GM21390 (cell line): ENCODE results near the gene UMPS.

ENCODE experiments used
- ATAC-seq: cut with Tn5 transposase; IDR thresholded peaks from one replicate; pipeline ENCODE4 v1.9.1; 2021; ENCODE audit not compliant: unreplicated experiment

The UMPS gene

GRCh38 chr3:124730129-124730940 is at the start of gene UMPS:
TSS of gene UMPS (plus strand) at chr3:124730452. CDS start at chr3:124730472, 20 bp downstream.
- peak; percentile 98 for ATAC-seq

- no peak for ATAC-seq
These were observed 49.7 kb upstream of the UMPS start for GRCh38 chr3:124680521-124680920.

- no peak for ATAC-seq
These were observed 48.0 kb upstream of the UMPS start for GRCh38 chr3:124682263-124682662.

GRCh38 chr3:124684459-124684858 is 45.8 kb upstream of the UMPS start:
- ATAC-seq, result no peak

- no peak for ATAC-seq
These were observed 45.2 kb upstream of the UMPS start for GRCh38 chr3:124685067-124685466.

GRCh38 chr3:124685481-124685880 is 44.8 kb upstream of the UMPS start:
- no peak for ATAC-seq

- no peak for ATAC-seq
These were observed 44.1 kb upstream of the UMPS start for GRCh38 chr3:124686028-124686670.

- ATAC-seq, result no peak
These were observed 41.4 kb upstream of the UMPS start for GRCh38 chr3:124688581-124689454.

- ATAC-seq, result no peak
These were observed 38.7 kb upstream of the UMPS start for GRCh38 chr3:124691599-124691998.

GRCh38 chr3:124694486-124694885 is 35.8 kb upstream of the UMPS start:
- ATAC-seq, result no peak

- no peak for ATAC-seq
These were observed 34.9 kb upstream of the UMPS start for GRCh38 chr3:124695369-124695768.

GRCh38 chr3:124696006-124696405 is 34.2 kb upstream of the UMPS start:
- no peak for ATAC-seq

GRCh38 chr3:124697302-124697701 is 33.0 kb upstream of the UMPS start:
- no peak for ATAC-seq

- ATAC-seq, result no peak
These were observed 32.1 kb upstream of the UMPS start for GRCh38 chr3:124698030-124698770.

- ATAC-seq, result no peak
These were observed 31.2 kb upstream of the UMPS start for GRCh38 chr3:124699051-124699450.

GRCh38 chr3:124699686-124700396 is 30.4 kb upstream of the UMPS start:
- no peak for ATAC-seq

GRCh38 chr3:124700880-124701684 is 29.2 kb upstream of the UMPS start:
- ATAC-seq, result no peak

- ATAC-seq, result no peak
These were observed 28.6 kb upstream of the UMPS start for GRCh38 chr3:124701687-124702086.

- no peak for ATAC-seq
These were observed 27.3 kb upstream of the UMPS start for GRCh38 chr3:124702950-124703349.
